GM18907 (cell line): ENCODE results near the gene ZNHIT3.

Source experiments
- ATAC-seq: cut with Tn5 transposase; IDR thresholded peaks from one replicate; pipeline ENCODE4 v1.9.1; 2021; ENCODE audit warnings: mild to moderate bottlenecking, moderate library complexity; ENCODE audit not compliant: unreplicated experiment

Gene ZNHIT3

GRCh38 chr17:36509272-36509985, 22.9 kb downstream of the ZNHIT3 start:
- no peak for ATAC-seq

- no peak for ATAC-seq
Measured at GRCh38 chr17:36510636-36511035, 24.2 kb downstream of the ZNHIT3 start.

- no peak for ATAC-seq
Measured at GRCh38 chr17:36511216-36511615, 24.7 kb downstream of the ZNHIT3 start.

DNA sequence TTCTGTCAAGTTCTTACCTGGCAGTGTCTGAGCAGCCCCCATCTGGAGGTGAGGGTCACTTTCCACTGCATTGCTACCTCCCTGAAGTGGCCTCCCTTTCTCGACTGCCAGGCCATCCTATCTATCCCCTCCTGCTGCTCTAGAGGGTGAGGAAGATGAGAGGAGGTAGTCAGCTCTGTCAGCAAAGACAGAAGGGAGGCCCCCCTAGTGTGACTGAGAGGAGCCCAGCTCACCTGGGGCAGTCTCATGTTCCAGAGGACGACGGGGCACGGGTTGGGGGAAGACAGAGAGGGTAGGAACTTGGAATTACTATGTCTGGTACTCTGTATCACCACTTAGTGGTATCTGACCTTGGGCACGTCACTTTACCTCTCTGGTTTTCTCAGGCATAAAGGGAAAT, 26.2 kb downstream of the ZNHIT3 start:
- no peak for ATAC-seq

- no peak for ATAC-seq
Measured at GRCh38 chr17:36514856-36515255, 28.4 kb downstream of the ZNHIT3 start.

DNA sequence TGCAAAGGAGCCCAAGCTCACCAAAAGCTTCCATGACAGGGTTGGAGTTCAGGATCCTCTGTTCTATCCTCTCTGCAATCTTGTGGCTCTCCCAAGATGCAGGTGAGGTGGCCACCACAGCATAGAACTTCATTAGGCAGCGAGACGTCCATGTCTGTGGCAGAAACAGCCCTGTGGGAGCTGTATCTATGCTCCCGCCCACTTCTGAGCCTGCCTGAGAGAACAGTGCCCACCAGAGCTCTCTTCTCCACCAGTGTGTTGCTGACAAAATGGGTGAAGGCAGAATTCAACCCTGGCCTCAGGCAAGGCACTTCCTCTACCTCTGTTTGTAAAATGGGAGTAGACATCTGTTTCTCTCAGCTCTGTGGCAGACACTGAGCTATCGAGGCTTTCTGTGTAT, 29.4 kb downstream of the ZNHIT3 start:
- ATAC-seq, result no peak

DNA sequence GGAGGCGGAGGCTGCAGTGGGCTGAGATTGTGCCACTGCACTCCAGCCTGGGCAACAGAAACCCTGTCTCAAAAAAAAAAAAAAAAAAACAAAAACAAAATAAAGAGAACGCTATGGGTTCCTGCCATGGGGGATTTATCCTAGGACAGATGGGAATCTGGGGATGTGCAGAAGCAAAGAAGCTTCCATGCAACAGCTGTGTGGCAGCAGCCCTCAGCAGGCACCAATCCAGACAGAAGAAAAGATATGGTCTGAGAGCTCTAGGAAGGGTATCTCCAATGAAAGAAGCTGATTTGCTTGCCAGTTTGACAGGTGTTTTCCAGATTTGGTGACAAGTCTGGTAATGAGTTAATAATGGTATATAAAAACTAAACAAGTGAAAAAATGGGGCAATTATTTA, 36.6 kb downstream of the ZNHIT3 start:
- no peak for ATAC-seq

DNA sequence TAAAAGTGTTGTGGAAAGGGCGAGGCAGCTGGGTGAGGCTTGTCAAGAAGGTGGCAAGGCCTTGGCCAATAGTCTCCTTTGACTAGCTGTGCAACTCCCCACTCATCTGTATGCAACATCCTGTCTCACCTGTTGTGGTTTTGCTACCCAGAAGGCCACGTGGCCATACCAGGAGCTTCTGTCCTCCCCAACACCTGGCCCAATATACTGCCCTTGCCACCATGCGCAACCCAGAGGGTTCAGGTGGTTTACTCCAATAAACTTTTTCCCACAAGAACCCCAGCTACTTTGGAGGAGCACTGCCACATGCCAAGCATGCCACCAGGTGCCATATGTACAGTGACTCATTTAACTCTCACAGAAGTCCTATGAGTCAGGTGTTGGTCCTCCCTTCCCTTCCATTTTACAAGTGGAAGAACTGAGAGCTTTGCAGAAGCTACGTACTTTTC, 38.0 kb downstream of the ZNHIT3 start:
- ATAC-seq, result no peak

GRCh38 chr17:36525113-36525512, 38.6 kb downstream of the ZNHIT3 start:
- no peak for ATAC-seq

DNA sequence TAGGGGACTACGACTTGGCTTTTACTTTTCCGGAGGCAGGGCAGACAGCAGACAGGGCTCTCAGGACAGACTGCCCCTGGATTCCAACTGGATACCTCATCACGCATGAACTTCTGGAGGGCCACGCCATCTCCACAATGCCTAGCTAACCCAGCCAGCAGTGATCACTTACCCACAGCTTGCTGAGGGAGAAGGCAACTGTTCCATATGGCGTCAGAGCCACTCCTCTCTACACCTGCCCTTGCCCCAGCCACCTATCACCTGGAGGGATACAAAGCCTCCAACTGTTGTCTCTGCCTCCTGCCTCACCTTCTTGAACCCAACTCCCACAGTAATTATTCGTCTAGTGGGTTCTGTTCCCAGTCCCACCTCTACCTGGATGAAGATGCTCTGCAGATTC, 39.4 kb downstream of the ZNHIT3 start:
- ATAC-seq, result no peak

DNA sequence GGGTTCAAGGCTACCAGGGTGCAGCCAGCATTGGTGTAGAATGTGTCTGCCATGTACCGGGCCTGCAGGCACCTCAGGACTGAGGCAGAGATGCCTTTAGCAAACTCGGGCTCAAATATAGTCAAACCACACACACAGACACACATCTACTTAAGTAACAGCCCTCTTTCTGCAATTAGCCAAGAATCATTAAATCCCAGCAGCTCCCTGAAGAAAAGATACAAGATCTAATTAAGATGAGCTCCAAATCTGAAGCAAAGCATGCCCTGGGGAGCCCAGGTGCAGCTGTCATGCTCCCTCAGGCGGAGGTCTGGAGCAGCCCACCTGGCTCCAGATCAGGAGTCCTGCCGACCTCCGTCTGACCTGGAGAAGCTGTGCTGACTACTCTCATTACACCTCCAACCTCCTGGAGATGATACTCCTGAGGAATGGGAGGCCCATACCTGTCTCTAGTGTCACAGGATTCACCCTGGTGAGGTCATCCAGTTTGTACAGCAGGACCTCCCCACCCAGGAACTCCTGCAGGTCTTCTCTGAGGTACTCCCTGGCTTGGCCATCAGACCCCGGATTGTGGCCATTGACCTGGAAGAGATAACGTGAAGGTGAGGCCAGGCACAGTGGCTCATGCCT, 41.3 kb downstream of the ZNHIT3 start:
- no peak for ATAC-seq

DNA sequence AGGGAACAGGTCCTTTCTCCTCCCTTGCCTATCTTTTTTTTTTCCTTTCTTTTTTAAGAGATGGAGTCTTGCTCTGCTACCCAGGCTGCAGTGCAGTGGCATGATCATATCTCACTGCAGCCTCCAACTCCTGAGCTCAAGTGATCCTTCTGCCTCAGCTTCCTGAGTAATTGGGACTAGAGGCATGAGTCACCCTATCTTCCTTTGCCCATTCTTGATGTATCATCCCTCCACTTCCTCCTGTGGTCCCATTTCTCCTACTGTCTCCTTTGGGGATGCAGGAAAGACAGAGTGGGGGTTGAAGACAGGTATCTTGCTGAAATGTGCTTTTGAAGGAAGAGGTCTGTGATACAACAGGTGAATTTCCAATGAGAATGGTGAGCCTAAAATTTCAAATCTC, 42.6 kb downstream of the ZNHIT3 start:
- no peak for ATAC-seq

GRCh38 chr17:36532435-36532975, 46.0 kb downstream of the ZNHIT3 start:
- no peak for ATAC-seq

- peak; percentile 33 for ATAC-seq
Measured at GRCh38 chr17:36533935-36534839, 47.7 kb downstream of the ZNHIT3 start.

DNA sequence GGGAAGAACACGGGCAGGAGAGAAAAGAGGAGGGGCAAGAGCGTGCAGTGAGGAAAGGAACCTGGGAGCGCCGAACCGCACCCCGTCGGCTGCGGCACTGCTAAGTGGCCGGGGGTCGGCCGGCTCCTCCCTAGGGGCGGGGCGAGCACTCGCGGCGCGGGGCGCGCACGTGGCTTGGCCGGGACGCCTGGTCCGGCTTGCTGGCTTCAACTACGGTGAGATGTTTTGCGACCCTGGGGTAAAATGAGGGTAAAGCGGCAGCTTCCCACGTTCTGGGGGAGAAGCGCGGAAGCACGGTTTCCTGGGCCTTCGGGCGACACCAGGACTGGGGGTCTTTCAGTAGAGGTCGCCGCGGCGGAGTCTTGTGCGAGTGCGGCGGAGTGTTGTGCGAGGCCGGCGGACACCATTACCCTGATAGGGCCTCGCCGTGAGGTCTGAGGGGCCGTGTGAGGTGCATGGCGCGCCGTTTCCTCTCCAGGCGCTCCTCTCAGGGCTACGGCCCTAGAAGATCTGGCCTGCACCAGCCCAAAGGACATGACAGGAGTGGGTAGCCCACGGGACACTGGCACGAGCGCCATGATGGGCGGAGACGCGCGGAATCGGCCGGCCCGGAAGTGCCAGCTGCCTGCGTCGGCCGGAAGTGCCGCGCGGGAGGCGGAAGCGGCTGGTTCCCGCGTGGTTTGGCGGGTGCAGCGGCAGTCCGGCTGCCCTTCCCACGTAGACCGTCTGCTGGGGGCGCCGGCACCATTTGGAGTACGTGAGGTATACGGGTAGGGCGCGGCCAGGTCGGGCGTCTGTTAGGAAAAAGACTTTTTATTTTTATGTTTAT, 48.6 kb downstream of the ZNHIT3 start, which contains the start of the genes MYO19 and PIGW:
Gene MYO19 (minus strand): TSS at position 29 of the 829 bp plus-strand sequence. CDS start 2,330 bp downstream, outside the sequence.
Gene PIGW (plus strand): TSS at position 148 of the 829 bp plus-strand sequence. CDS start 2,115 bp downstream, outside the sequence.
- ATAC-seq, result peak; percentile 73

DNA sequence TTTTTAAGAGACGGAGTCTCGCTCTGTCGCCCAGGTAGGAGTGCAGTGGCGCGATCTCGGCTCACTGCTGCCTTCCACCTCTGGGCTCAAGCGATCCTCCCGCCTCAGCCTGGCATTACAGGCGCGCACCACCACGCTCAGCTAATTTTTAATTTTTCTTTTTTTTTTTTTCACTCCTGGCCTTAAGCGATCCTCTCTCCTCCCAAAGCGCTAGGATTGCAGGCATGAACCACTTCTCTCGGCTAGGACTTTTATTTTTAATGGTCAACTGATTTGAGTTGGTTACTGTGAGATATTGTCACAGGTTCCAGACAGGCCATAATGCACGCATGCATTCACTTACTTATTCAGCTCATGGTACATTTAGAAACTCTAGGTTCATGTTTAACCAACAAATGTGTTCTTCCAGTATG, 49.2 kb downstream of the ZNHIT3 start:
- ATAC-seq, result peak; percentile 16

GRCh38 chr17:36540696-36541095, 54.2 kb downstream of the ZNHIT3 start:
- no peak for ATAC-seq

GRCh38 chr17:36542755-36543154, 56.3 kb downstream of the ZNHIT3 start:
- ATAC-seq, result no peak

DNA sequence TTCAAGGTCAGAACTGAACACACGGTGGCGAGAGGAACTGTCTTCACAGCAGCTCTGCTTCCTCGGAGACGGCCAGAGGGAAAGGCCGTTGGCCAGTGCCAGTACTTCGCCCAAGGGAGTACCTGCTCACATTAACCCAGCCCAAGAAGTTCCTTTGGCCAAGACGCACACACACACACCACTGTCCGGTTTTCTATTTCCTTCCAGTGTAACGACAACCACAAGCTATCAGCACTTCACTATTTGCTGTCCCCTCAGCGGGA, 57.5 kb downstream of the ZNHIT3 start:
- peak; percentile 10 for ATAC-seq

DNA sequence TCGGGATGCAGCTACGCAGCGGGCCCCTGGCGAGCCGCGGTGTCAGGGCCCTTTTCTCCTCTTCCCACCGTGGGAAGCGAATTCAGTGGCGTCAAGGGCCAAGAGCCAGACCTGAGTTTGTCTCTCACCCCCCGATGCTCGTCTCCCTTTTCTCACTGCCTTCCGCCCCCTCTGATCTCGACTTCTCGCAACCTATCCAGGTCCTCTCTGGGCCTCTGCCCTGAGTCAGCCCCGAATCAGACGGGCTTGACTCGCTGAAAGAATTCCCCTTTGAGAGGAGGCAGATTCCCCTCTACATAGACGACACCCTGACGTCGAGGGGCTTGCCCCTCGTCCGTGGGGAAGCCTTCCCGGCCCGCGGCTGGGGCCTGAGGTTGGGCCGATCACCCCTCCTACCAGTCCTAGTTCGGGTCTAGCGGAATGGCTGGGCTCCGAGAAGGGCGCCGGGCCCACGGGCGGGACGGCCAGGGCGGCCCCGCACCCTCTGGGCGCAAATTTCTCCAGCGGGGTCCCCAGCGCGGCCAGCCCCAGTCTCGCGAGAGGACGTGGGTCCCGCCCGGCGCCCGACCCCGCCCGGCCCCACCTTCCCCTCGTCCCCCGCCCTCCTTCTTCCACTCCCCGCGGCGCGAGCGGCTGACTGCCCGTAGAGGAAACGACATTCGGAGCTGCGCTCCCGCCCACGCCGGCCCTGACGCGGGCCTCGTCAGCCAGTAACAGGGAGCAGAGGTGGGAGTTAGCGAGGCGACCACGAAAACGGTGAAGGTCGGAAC, 58.0 kb downstream of the ZNHIT3 start, which contains the start of gene GGNBP2:
Gene GGNBP2 (plus strand): TSS at position 613 of the 770 bp plus-strand sequence. CDS start 806 bp downstream, outside the sequence.
- peak; percentile 53 for ATAC-seq
